Activated CD8-positive, alpha-beta T cell treated with anti-CD3 and anti-CD28 coated beads for 36 hours (primary cell): ENCODE results near the gene MARF1. TPM values are rescaled to one million over a fixed set of nuclear protein-coding genes. Genes with fewer than 3 reads are reported as not detected.
"Not testable (repeated sequence)": the region's sequence is repeated elsewhere in the genome, so short reads cannot be mapped to it uniquely, and the experiment has no call there.

Experiments used
- ATAC-seq: fragments of 200-7000 bp; cut with Tn5 transposase; one replicate; pipeline ENCODE4 v1.10.0; 2021; ENCODE audit warnings: mild to moderate bottlenecking, moderate library complexity
- CTCF ChIA-PET: fragments of 350-600 bp; sonication (Branson Sonifier 250); formaldehyde crosslinking; loops from one replicate; lab custom pipeline; 2021; ENCODE audit warnings: antibody characterized with exemption; lab: Charles Lee
- POLR2A ChIA-PET: fragments of 350-600 bp; sonication (Branson Sonifier 250); formaldehyde crosslinking; loops from one replicate; lab custom pipeline; 2021; ENCODE audit warnings: antibody characterized with exemption; lab: Charles Lee
- DNase-seq: peaks from one replicate; pipeline ENCODE4 v3.0.0-alpha.2; 2020
- H3K27ac Mint-ChIP-seq: one replicate; pipeline ENCODE4 v1.8.0; 2021; ENCODE audit warnings: mild to moderate bottlenecking, mixed read lengths
- H3K27me3 Mint-ChIP-seq: one replicate; pipeline ENCODE4 v1.8.0; 2021; ENCODE audit warnings: mixed read lengths
- H3K36me3 Mint-ChIP-seq: one replicate; pipeline ENCODE4 v1.8.0; 2021; ENCODE audit warnings: low read depth, mixed read lengths
- H3K4me1 Mint-ChIP-seq: one replicate; pipeline ENCODE4 v1.8.0; 2021; ENCODE audit warnings: low read depth, mixed read lengths
- H3K4me3 Mint-ChIP-seq: one replicate; pipeline ENCODE4 v1.8.0; 2021; ENCODE audit warnings: mild to moderate bottlenecking, moderate library complexity, mixed read lengths
- H3K9me3 Mint-ChIP-seq: one replicate; pipeline ENCODE4 v1.8.0; 2021; ENCODE audit warnings: mixed read lengths
- CTCF ChIP-seq: fragments of 200-600 bp; IDR thresholded peaks from one replicate; pipeline ENCODE4 v1.8.0; 2022; ENCODE audit warnings: antibody characterized with exemption, mild to moderate bottlenecking
- intact Hi-C: fragments of 100-400 bp; cut with micrococcal nuclease; formaldehyde crosslinking; loops from one replicate; pipeline ENCODE4 v1.10.0; 2022
- total RNA-seq, 2 experiments: library from RNA; stranded (reverse); gene quantifications; one replicate each; pipeline ENCODE4 v1.2.3, GENCODE V29; 2021

Gene MARF1
- total RNA-seq, 2 experiments from 2014 or later = 55.7 to 56.0 TPM

GRCh38 chr16:15674571-15674970, 31.6 kb upstream of the MARF1 start:
- H3K4me3 Mint-ChIP-seq = no peak overlapping the region
- peaks cover 55% of the 10 kb centered on the region for H3K36me3 Mint-ChIP-seq
- no peak for TF ChIP-seq CTCF
- H3K27me3 Mint-ChIP-seq = no peaks in the 10 kb centered on the region
- peaks cover 39% of the 10 kb centered on the region for H3K4me1 Mint-ChIP-seq
- DNase-seq (no peak), ATAC-seq (no peak)
- ChIA-PET POLR2A (no interaction called here), CTCF (no interaction called here)
- H3K9me3 Mint-ChIP-seq = no peaks in the 10 kb centered on the region
- peak overlapping the region; percentile 94 for H3K27ac Mint-ChIP-seq
- intact Hi-C loops = no loop called here

- peak; percentile 92 for ATAC-seq
- Mint-ChIP-seq H3K27ac (peak overlapping the region; percentile 94), H3K36me3 (peaks cover 47% of the 10 kb centered on the region), H3K4me3 (peak overlapping the region; percentile 60), H3K4me1 (peaks cover 39% of the 10 kb centered on the region), H3K27me3 (no peaks in the 10 kb centered on the region), H3K9me3 (no peaks in the 10 kb centered on the region)
- peak; percentile 80 for DNase-seq
- no peak for TF ChIP-seq CTCF
- ChIA-PET CTCF (interaction anchor here (1.8 kb wide), 1 partner anchor 9 kb away, joined by 8 read pairs; no protein-coding TSS in a partner anchor), POLR2A (interaction anchor here (1.2 to 1.5 kb wide), 2 partner anchors 22 to 29 kb away, joined by 4 read pairs; partner anchors contain the start of gene NDE1)
- intact Hi-C loops = no loop called here
Observed at GRCh38 chr16:15672514-15673167, 29.7 kb upstream of the MARF1 start.

- Mint-ChIP-seq H3K27ac (peak overlapping the region; percentile 94), H3K36me3 (peaks cover 52% of the 10 kb centered on the region), H3K4me1 (peaks cover 39% of the 10 kb centered on the region)
- H3K9me3 Mint-ChIP-seq, ATAC-seq, DNase-seq, H3K27me3 Mint-ChIP-seq, H3K4me3 Mint-ChIP-seq, intact Hi-C loops: not testable (repeated sequence)
- CTCF ChIA-PET = interaction anchor here (1.8 kb wide), 1 partner anchor 10 kb away, joined by 8 read pairs; no protein-coding TSS in a partner anchor
- POLR2A ChIA-PET = interaction anchor here (0.9 to 2.2 kb wide), 3 partner anchors 19 to 30 kb away, joined by 3 to 6 read pairs (median 4); partner anchors contain the start of gene NDE1
Observed at GRCh38 chr16:15672127-15672513, 29.2 kb upstream of the MARF1 start.

GRCh38 chr16:15671530-15672117, 28.7 kb upstream of the MARF1 start:
- CTCF ChIA-PET = interaction anchor here (1.8 kb wide), 1 partner anchor 10 kb away, joined by 8 read pairs; no protein-coding TSS in a partner anchor
- Mint-ChIP-seq H3K27ac (peak overlapping the region; percentile 94), H3K36me3 (peaks cover 49% of the 10 kb centered on the region), H3K4me1 (peaks cover 39% of the 10 kb centered on the region), H3K9me3 (no peaks in the 10 kb centered on the region), H3K27me3 (no peaks in the 10 kb centered on the region), H3K4me3 (no peak overlapping the region)
- POLR2A ChIA-PET = interaction anchor here (0.9 to 2.2 kb wide), 3 partner anchors 18 to 30 kb away, joined by 3 to 6 read pairs (median 4); partner anchors contain the start of gene NDE1
- intact Hi-C loops = no loop called here
- TF ChIP-seq CTCF = no peak
- ATAC-seq (no peak), DNase-seq (no peak)

- ChIA-PET CTCF (no interaction called here), POLR2A (interaction anchor here (2.0 kb wide), 1 partner anchor 24 kb away, joined by 4 read pairs; no protein-coding TSS in a partner anchor)
- H3K4me3 Mint-ChIP-seq = no peak overlapping the region
- H3K36me3 Mint-ChIP-seq = peaks cover 38% of the 10 kb centered on the region
- no peak for DNase-seq
- no peak for ATAC-seq
- H3K4me1 Mint-ChIP-seq = peaks cover 16% of the 10 kb centered on the region
- no peaks in the 10 kb centered on the region for H3K9me3 Mint-ChIP-seq
- no peak overlapping the region for H3K27ac Mint-ChIP-seq
- H3K27me3 Mint-ChIP-seq = no peaks in the 10 kb centered on the region
- intact Hi-C loops = no loop called here
- no peak for TF ChIP-seq CTCF
Observed at GRCh38 chr16:15667091-15667742, 24.3 kb upstream of the MARF1 start.
